SIG-M5 treated with dmso at 0.1 percent for 504 hours (cell line): ENCODE measurements around the gene BBOX1.

Source experiments
- DNase-seq: peaks from one replicate; lab custom pipeline; 2025; ENCODE audit not compliant: unreplicated experiment; lab: John Stamatoyannopoulos, UW

Gene BBOX1

GRCh38 chr11:27083782-27084181, 43.2 kb downstream of the BBOX1 start:
- DNase-seq = no peak

GRCh38 chr11:27084518-27084917, 43.9 kb downstream of the BBOX1 start:
- DNase-seq = no peak

- no peak for DNase-seq
Observed at GRCh38 chr11:27085111-27085510, 44.5 kb downstream of the BBOX1 start.

- DNase-seq = no peak
Observed at GRCh38 chr11:27085605-27086004, 45.0 kb downstream of the BBOX1 start.

GRCh38 chr11:27087432-27087831, 46.8 kb downstream of the BBOX1 start:
- DNase-seq = no peak

GRCh38 chr11:27088353-27088752, 47.7 kb downstream of the BBOX1 start:
- DNase-seq = no peak

- DNase-seq = no peak
Observed at GRCh38 chr11:27089746-27090145, 49.1 kb downstream of the BBOX1 start.

- peak; percentile 31 for DNase-seq
Observed at GRCh38 chr11:27090357-27090948, 49.8 kb downstream of the BBOX1 start.

GRCh38 chr11:27094120-27094519, 53.5 kb downstream of the BBOX1 start:
- DNase-seq = no peak

- DNase-seq = no peak
Observed at GRCh38 chr11:27095059-27095458, 54.4 kb downstream of the BBOX1 start.

GRCh38 chr11:27095887-27096286, 55.3 kb downstream of the BBOX1 start:
- no peak for DNase-seq

GRCh38 chr11:27097551-27097950, 56.9 kb downstream of the BBOX1 start:
- no peak for DNase-seq

- no peak for DNase-seq
Observed at GRCh38 chr11:27100534-27100933, 59.9 kb downstream of the BBOX1 start.

GRCh38 chr11:27107548-27107947, 66.9 kb downstream of the BBOX1 start:
- no peak for DNase-seq

GRCh38 chr11:27108809-27109208, 68.2 kb downstream of the BBOX1 start:
- no peak for DNase-seq

- DNase-seq = no peak
Observed at GRCh38 chr11:27111896-27112295, 71.3 kb downstream of the BBOX1 start.

GRCh38 chr11:27112946-27113345, 72.3 kb downstream of the BBOX1 start:
- no peak for DNase-seq

GRCh38 chr11:27115051-27115650, 74.5 kb downstream of the BBOX1 start:
- DNase-seq = no peak

GRCh38 chr11:27116684-27117083, 76.1 kb downstream of the BBOX1 start:
- no peak for DNase-seq

GRCh38 chr11:27118371-27118770, 77.8 kb downstream of the BBOX1 start:
- DNase-seq = no peak

GRCh38 chr11:27118949-27119348, 78.3 kb downstream of the BBOX1 start:
- no peak for DNase-seq

GRCh38 chr11:27119396-27119795, 78.8 kb downstream of the BBOX1 start:
- no peak for DNase-seq

- DNase-seq = no peak
Observed at GRCh38 chr11:27120211-27120610, 79.6 kb downstream of the BBOX1 start.
